ENCODE measurements around the gene HKDC1.

DNA sequence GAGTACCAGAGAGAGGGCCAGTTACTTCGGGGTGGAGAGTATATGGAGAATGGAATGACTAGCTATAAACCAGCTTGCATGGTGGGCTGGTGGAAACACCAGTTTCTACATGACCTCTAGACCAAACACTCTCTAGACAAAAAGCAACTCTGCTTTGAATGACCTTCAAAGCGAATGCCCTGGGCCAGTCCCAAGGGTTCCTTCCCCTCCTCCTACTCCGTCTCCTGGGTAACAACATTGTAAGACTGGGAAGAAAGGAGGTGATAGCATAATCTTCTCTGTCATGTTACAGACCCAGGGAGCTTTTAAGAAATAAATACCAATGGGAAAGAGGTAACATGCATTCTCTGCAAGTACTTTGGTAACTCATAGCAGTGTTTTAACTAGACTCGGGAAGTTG is 65.6 kb downstream of the HKDC1 start:
- TF ChIP-seq EZH2 (IDR thresholded peaks at IDR 0.05; ENCODE audit: borderline replicate concordance, insufficient read depth, low read depth, low read length, poor library complexity, severe bottlenecking): no peak
- TF ChIP-seq, protein P1, sequence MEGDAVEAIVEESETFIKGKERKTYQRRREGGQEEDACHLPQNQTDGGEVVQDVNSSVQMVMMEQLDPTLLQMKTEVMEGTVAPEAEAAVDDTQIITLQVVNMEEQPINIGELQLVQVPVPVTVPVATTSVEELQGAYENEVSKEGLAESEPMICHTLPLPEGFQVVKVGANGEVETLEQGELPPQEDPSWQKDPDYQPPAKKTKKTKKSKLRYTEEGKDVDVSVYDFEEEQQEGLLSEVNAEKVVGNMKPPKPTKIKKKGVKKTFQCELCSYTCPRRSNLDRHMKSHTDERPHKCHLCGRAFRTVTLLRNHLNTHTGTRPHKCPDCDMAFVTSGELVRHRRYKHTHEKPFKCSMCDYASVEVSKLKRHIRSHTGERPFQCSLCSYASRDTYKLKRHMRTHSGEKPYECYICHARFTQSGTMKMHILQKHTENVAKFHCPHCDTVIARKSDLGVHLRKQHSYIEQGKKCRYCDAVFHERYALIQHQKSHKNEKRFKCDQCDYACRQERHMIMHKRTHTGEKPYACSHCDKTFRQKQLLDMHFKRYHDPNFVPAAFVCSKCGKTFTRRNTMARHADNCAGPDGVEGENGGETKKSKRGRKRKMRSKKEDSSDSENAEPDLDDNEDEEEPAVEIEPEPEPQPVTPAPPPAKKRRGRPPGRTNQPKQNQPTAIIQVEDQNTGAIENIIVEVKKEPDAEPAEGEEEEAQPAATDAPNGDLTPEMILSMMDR (IDR thresholded peaks at IDR 0.05): no peak
